Nephron (organoid): ENCODE results near the gene NEK10.

ENCODE experiments used
- H3K27ac Mint-ChIP-seq, 3 experiments: 2 replicates each; pipeline ENCODE4 v1.8.0; 2020; ENCODE audit warnings: mixed read lengths in 3 of 3, mild to moderate bottlenecking in 2 of 3, moderate library complexity in 1 of 3
- H3K27me3 Mint-ChIP-seq: 2 replicates; pipeline ENCODE4 v1.8.0; 2021; ENCODE audit warnings: low read depth, mild to moderate bottlenecking, moderate library complexity, mixed read lengths
- H3K36me3 Mint-ChIP-seq: 2 replicates; pipeline ENCODE4 v1.8.0; 2020; ENCODE audit warnings: low read depth, mixed read lengths
- H3K4me1 Mint-ChIP-seq: 2 replicates; pipeline ENCODE4 v1.8.0; 2020; ENCODE audit warnings: mixed read lengths
- H3K4me3 Mint-ChIP-seq, 3 experiments: 2 replicates each; pipeline ENCODE4 v1.8.0; 2020; ENCODE audit warnings: mild to moderate bottlenecking in 3 of 3, mixed read lengths in 3 of 3, moderate library complexity in 2 of 3
- H3K9me3 Mint-ChIP-seq: 2 replicates; pipeline ENCODE4 v1.8.0; 2020; ENCODE audit warnings: mixed read lengths
- CTCF ChIP-seq, 3 experiments: fragments of 200-600 bp; sonication (generic); IDR thresholded peaks; one replicate each; pipeline ENCODE4 v1.5.0; 2021; ENCODE audit warnings: antibody characterized with exemption in 3 of 3; ENCODE audit not compliant: unreplicated experiment in 3 of 3

Gene NEK10

GRCh38 chr3:27165321-27165721 lies 203.9 kb downstream of the NEK10 start:
- Mint-ChIP-seq H3K27me3 (peaks cover 7% of the 10 kb centered on the region), H3K4me3 (no peak overlapping the region), H3K36me3 (no peaks in the 10 kb centered on the region), H3K9me3 (no peaks in the 10 kb centered on the region), H3K4me1 (peaks cover 5% of the 10 kb centered on the region), H3K27ac (no peak overlapping the region)
- no peak for TF ChIP-seq CTCF (IDR thresholded peaks at IDR 0.05; ENCODE audit: unreplicated experiment in 3 of 3)

- no peaks in the 10 kb centered on the region for H3K4me1 Mint-ChIP-seq
- H3K9me3 Mint-ChIP-seq: no peaks in the 10 kb centered on the region
- no peak for TF ChIP-seq CTCF (IDR thresholded peaks at IDR 0.05; ENCODE audit: unreplicated experiment in 3 of 3)
- no peak overlapping the region for H3K4me3 Mint-ChIP-seq
- no peaks in the 10 kb centered on the region for H3K27me3 Mint-ChIP-seq
- no peak overlapping the region for H3K27ac Mint-ChIP-seq
- H3K36me3 Mint-ChIP-seq: no peaks in the 10 kb centered on the region
Observed at GRCh38 chr3:27160779-27161287, 208.3 kb downstream of the NEK10 start.

- no peak for TF ChIP-seq CTCF (IDR thresholded peaks at IDR 0.05; ENCODE audit: unreplicated experiment in 3 of 3)
- no peak overlapping the region for H3K4me3 Mint-ChIP-seq
- no peaks in the 10 kb centered on the region for H3K27me3 Mint-ChIP-seq
- H3K27ac Mint-ChIP-seq: no peak overlapping the region
- H3K9me3 Mint-ChIP-seq: no peaks in the 10 kb centered on the region
- no peaks in the 10 kb centered on the region for H3K36me3 Mint-ChIP-seq
- no peaks in the 10 kb centered on the region for H3K4me1 Mint-ChIP-seq
Observed at GRCh38 chr3:27160146-27160545, 209.0 kb downstream of the NEK10 start.

- TF ChIP-seq CTCF (IDR thresholded peaks at IDR 0.05; ENCODE audit: unreplicated experiment in 3 of 3): no peak
- peaks cover 3% of the 10 kb centered on the region for H3K36me3 Mint-ChIP-seq
- H3K27me3 Mint-ChIP-seq: no peaks in the 10 kb centered on the region
- H3K4me3 Mint-ChIP-seq: no peak overlapping the region
- H3K27ac Mint-ChIP-seq: peak overlapping the region in 1 of 3 experiments; percentile 5
- no peaks in the 10 kb centered on the region for H3K4me1 Mint-ChIP-seq
- H3K9me3 Mint-ChIP-seq: peaks cover 3% of the 10 kb centered on the region
Observed at GRCh38 chr3:27147215-27147614, 222.0 kb downstream of the NEK10 start.

- Mint-ChIP-seq H3K27ac (peak overlapping the region in 1 of 3 experiments; percentile 5), H3K27me3 (no peaks in the 10 kb centered on the region), H3K36me3 (peaks cover 5% of the 10 kb centered on the region), H3K4me1 (no peaks in the 10 kb centered on the region), H3K9me3 (peaks cover 6% of the 10 kb centered on the region), H3K4me3 (no peak overlapping the region)
- no peak for TF ChIP-seq CTCF (IDR thresholded peaks at IDR 0.05; ENCODE audit: unreplicated experiment in 3 of 3)
Observed at GRCh38 chr3:27146786-27147185, 222.4 kb downstream of the NEK10 start.

- peaks cover 8% of the 10 kb centered on the region for H3K36me3 Mint-ChIP-seq
- H3K4me1 Mint-ChIP-seq: no peaks in the 10 kb centered on the region
- H3K4me3 Mint-ChIP-seq: no peak overlapping the region
- peaks cover 10% of the 10 kb centered on the region for H3K9me3 Mint-ChIP-seq
- H3K27ac Mint-ChIP-seq: no peak overlapping the region
- TF ChIP-seq CTCF (IDR thresholded peaks at IDR 0.05; ENCODE audit: unreplicated experiment in 3 of 3): no peak
- no peaks in the 10 kb centered on the region for H3K27me3 Mint-ChIP-seq
Observed at GRCh38 chr3:27145719-27146118, 223.5 kb downstream of the NEK10 start.
